Measurements from ENCODE around the gene WT1.

GRCh38 chr11:32387411-32387810 lies 47.9 kb downstream of the WT1 start:
- no peak for TF ChIP-seq POLR2A (IDR thresholded peaks at IDR 0.05)
- TF ChIP-seq POLR2AphosphoS5 (IDR thresholded peaks at IDR 0.05): no peak
- no peak for TF ChIP-seq CTCF (IDR thresholded peaks at IDR 0.05)
